ENCODE data around the gene TMEM44. TPM values are rescaled to one million over a fixed set of nuclear protein-coding genes. Genes with fewer than 3 reads are reported as not detected.

Gene TMEM44
- total and polyA plus RNA-seq, 9 of the 15 experiments (the other 6 are each of a cell fraction or from before 2014, with no cell fraction given), result 0.53 to 18.1 (median 11.3) TPM

DNA sequence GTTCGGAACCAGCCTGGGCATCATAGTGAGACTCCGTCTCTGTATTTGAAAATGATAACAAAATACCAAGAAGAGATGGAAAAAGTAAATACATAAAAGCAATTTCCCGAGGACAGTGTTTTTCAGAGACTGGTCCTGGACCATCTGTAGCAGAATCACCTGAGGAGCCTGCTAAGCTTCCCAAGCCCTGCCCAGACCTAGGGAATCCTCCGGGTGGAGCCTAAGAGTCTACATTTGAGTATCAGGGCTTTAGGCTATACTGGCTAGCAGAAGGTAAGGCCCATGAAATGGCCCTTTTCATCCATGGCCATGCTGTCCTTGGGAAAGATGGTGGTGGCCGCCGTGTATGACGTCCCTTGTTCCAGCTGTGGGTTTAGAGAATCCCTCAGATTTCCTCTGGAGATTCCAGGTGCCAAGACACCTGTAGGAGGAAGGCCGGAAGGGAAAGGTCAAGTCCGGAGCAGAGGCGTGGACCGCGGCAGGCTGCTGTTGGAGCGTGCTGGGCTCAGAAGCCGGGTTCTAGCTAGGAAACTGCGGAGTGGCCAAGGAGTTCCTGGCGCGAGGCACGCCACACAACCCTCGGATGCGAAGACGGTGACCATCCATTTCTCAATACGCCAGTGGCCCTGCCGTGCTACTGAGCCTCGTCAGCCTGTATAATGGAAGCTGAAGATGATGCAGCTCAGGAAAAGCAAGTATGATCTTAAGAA lies 50.9 kb downstream of the TMEM44 start (continued):
- TF ChIP-seq, protein P1, sequence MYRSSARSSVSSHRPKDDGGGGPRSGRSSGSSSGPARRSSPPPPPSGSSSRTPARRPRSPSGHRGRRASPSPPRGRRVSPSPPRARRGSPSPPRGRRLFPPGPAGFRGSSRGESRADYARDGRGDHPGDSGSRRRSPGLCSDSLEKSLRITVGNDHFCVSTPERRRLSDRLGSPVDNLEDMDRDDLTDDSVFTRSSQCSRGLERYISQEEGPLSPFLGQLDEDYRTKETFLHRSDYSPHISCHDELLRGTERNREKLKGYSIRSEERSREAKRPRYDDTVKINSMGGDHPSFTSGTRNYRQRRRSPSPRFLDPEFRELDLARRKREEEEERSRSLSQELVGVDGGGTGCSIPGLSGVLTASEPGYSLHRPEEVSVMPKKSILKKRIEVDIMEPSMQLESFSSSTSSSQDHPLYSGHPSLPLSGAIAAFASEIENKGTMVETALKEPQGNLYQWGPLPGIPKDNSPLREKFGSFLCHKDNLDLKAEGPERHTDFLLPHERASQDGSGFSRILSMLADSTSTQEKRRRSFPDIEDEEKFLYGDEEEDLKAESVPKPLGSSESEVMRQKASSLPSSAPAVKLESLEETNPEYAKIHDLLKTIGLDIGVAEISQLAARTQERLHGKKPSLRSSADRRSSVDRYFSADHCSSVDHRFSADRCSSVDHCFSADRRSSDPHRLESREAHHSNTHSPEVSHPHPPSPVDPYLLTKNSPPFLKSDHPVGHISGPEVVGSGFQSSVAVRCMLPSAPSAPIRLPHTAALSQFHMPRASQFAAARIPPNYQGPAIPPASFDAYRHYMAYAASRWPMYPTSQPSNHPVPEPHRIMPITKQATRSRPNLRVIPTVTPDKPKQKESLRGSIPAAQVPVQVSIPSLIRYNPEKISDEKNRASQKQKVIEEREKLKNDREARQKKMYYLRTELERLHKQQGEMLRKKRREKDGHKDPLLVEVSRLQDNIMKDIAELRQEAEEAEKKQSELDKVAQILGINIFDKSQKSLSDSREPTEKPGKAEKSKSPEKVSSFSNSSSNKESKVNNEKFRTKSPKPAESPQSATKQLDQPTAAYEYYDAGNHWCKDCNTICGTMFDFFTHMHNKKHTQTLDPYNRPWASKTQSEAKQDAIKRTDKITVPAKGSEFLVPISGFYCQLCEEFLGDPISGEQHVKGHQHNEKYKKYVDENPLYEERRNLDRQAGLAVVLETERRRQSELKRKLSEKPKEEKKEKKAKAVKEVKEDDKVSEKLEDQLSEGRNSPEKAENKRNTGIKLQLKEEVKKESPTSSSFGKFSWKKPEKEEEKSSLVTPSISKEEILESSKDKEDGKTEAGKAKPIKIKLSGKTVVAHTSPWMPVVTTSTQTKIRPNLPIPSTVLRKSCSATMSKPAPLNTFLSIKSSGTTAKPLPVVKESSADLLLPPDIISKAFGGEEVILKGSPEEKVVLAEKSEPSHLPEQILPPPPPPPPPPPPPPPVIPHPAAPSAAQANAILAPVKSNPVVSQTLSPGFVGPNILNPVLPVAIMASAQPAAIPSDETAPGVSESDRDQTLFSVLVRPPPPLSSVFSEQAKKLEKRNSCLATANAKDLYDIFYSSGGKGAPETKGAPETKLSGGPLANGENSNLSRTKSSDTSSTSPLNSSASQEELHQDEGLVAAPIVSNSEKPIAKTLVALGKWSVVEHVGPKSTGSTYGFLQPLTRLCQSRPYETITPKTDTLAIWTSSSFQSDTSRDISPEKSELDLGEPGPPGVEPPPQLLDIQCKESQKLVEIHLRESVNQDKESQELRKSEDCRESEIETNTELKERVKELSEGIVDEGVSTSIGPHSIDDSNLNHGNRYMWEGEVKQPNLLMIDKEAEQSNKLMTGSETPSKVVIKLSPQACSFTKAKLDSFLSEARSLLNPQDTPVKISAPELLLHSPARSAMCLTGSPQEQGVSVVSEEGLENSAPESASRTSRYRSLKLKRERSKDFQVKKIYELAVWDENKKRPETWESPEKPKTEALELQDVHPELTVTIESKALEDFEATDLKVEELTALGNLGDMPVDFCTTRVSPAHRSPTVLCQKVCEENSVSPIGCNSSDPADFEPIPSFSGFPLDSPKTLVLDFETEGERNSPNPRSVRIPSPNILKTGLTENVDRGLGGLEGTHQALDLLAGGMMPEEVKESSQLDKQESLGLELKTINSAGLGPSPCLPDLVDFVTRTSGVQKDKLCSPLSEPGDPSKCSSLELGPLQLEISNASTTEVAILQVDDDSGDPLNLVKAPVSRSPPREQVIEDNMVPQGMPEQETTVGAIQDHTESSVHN (IDR thresholded peaks at IDR 0.05; ENCODE audit: borderline replicate concordance in 1 of 2, low read depth in 1 of 2), result no peak
